ENCODE results near the gene ATF3.

GRCh38 chr1:212582808-212583615, 25.5 kb upstream of the ATF3 start:
- TF ChIP-seq POLR2A (IDR thresholded peaks at IDR 0.05) (no peak), CTCF (IDR thresholded peaks at IDR 0.05) (no peak), POLR2AphosphoS5 (IDR thresholded peaks at IDR 0.05; ENCODE audit: insufficient read depth in 1 of 2, low read depth in 1 of 2) (no peak)

Measured in vagina (tissue), 2 donors.